ENCODE measurements around the gene TMEM97.
"Not testable (repeated sequence)": the region's sequence is repeated elsewhere in the genome, so short reads cannot be mapped to it uniquely, and the experiment has no call there.

Gene TMEM97

DNA sequence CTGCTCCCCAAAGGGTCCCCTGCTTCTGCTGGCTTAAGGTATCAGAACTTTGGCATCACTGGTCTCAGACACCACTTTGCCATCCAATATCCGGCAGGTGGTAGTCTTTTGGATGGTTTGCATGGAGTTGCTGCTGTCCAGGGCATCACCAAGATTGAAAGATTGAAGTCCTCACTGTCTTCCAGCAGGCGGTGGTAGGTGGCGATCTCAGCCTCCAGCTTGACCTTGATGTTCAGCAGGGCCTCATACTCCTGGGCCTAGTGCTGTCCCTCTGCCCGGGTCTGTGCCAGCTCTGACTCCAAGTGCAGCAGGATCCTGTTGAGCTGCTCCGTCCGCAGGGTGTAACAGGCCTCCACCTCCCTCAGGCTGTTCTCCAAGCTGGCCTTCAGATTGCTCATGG lies 43.0 kb upstream of the TMEM97 start:
- TF ChIP-seq, protein P1, sequence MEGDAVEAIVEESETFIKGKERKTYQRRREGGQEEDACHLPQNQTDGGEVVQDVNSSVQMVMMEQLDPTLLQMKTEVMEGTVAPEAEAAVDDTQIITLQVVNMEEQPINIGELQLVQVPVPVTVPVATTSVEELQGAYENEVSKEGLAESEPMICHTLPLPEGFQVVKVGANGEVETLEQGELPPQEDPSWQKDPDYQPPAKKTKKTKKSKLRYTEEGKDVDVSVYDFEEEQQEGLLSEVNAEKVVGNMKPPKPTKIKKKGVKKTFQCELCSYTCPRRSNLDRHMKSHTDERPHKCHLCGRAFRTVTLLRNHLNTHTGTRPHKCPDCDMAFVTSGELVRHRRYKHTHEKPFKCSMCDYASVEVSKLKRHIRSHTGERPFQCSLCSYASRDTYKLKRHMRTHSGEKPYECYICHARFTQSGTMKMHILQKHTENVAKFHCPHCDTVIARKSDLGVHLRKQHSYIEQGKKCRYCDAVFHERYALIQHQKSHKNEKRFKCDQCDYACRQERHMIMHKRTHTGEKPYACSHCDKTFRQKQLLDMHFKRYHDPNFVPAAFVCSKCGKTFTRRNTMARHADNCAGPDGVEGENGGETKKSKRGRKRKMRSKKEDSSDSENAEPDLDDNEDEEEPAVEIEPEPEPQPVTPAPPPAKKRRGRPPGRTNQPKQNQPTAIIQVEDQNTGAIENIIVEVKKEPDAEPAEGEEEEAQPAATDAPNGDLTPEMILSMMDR (IDR thresholded peaks at IDR 0.05; ENCODE audit: control insufficient read depth, insufficient read depth, low read depth, low read length, missing control alignments): no peak
- no peak for DNase-seq (ENCODE audit: low read depth)
- no peak overlapping the region for H3K4me3 ChIP-seq (ENCODE audit: control insufficient read depth, low read depth, low read length)

GRCh38 chr17:28279411-28279810 lies 39.6 kb upstream of the TMEM97 start:
- DNase-seq (ENCODE audit: low read depth): no peak
- H3K4me3 ChIP-seq (ENCODE audit: control insufficient read depth, low read depth, low read length): no peak overlapping the region
- TF ChIP-seq, protein P1 (IDR thresholded peaks at IDR 0.05; ENCODE audit: control insufficient read depth, insufficient read depth, low read depth, low read length, missing control alignments): no peak

- TF ChIP-seq, protein P1 (IDR thresholded peaks at IDR 0.05; ENCODE audit: control insufficient read depth, insufficient read depth, low read depth, low read length, missing control alignments): no peak
- no peak overlapping the region for H3K4me3 ChIP-seq (ENCODE audit: control insufficient read depth, low read depth, low read length)
- DNase-seq (ENCODE audit: low read depth): no peak
Observed at GRCh38 chr17:28280826-28281225, 38.2 kb upstream of the TMEM97 start.

GRCh38 chr17:28282596-28282995 lies 36.4 kb upstream of the TMEM97 start:
- peak; percentile 66 for DNase-seq (ENCODE audit: low read depth)
- H3K4me3 ChIP-seq (ENCODE audit: control insufficient read depth, low read depth, low read length): no peak overlapping the region
- TF ChIP-seq, protein P1 (IDR thresholded peaks at IDR 0.05; ENCODE audit: control insufficient read depth, insufficient read depth, low read depth, low read length, missing control alignments): no peak

DNA sequence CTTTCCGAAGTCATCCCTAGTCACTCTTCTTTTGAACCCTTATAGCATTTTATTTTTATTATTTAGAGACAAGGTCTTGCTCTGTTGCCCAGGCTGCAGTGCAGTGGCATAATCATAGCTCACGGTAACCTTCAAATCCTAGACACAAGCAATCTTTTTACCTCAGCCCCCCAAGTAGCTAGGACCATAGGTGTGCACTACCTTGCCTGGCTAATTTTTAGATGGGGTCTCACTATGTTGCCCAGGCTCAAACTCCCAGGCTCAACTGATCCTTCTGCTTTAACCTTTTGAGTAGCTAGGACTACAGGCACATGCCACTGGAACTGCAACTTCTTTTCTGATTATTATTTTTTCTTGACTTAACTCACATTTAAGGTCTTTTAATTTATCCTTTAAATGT lies 33.0 kb upstream of the TMEM97 start:
- H3K4me3 ChIP-seq (ENCODE audit: control insufficient read depth, low read depth, low read length): no peak overlapping the region
- TF ChIP-seq, protein P1 (IDR thresholded peaks at IDR 0.05; ENCODE audit: control insufficient read depth, insufficient read depth, low read depth, low read length, missing control alignments): no peak
- DNase-seq (ENCODE audit: low read depth): no peak

- TF ChIP-seq, protein P1 (IDR thresholded peaks at IDR 0.05; ENCODE audit: control insufficient read depth, insufficient read depth, low read depth, low read length, missing control alignments): no peak
- no peak for DNase-seq (ENCODE audit: low read depth)
- no peak overlapping the region for H3K4me3 ChIP-seq (ENCODE audit: control insufficient read depth, low read depth, low read length)
Observed at GRCh38 chr17:28290703-28291102, 28.3 kb upstream of the TMEM97 start.

DNA sequence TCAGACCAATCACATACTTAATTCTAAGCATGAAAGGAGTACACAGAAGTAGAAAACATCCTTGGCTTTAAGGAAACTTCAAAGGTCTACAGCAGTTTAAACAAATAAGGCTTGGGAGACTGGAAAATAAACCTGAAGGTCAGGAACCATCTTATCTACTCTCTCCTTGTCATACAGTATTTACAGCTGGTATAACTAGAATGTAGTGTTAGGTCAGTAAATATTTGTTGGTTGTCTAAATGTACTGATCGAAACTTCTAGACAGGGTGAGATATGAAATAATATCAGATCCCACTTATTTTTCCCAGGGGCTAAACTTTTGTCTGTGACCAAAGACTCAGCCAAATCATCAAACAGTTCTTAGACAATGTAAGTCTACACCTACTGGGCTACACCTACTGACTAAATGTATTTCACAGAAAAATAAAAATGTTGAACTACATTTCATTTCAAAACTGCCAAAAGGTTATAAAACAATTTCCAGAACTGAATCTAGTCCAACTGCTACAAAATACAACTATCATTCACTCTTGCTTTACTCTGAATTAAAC lies 27.1 kb upstream of the TMEM97 start:
- DNase-seq (ENCODE audit: low read depth): no peak
- H3K4me3 ChIP-seq (ENCODE audit: control insufficient read depth, low read depth, low read length): no peak overlapping the region
- TF ChIP-seq, protein P1 (IDR thresholded peaks at IDR 0.05; ENCODE audit: control insufficient read depth, insufficient read depth, low read depth, low read length, missing control alignments): no peak

GRCh38 chr17:28292878-28293277 lies 26.1 kb upstream of the TMEM97 start:
- not testable (repeated sequence) for H3K4me3 ChIP-seq (ENCODE audit: control insufficient read depth, low read depth, low read length); DNase-seq (ENCODE audit: low read depth)

Measured in AG09309 (cell line).